Retinal pigment epithelial cell (primary cell): ENCODE data around the gene TMPRSS12.

ENCODE experiments used
- DNase-seq: peaks from one replicate; pipeline ENCODE4 v3.0.0-alpha.2; 2010; ENCODE audit warnings: low read depth
- H3K4me3 ChIP-seq: 2 replicates; pipeline ENCODE4 v1.5.1; 2011; ENCODE audit warnings: mild to moderate bottlenecking, low read length, control low read depth, moderate library complexity
- CTCF ChIP-seq: conservative IDR thresholded peaks from 2 replicates; pipeline ENCODE4 v1.5.1; 2011; ENCODE audit warnings: low read depth, low read length, control low read depth, inconsistent platforms

The TMPRSS12 gene

GRCh38 chr12:50913224-50913623 is 70.5 kb downstream of the TMPRSS12 start:
- no peak overlapping the region for H3K4me3 ChIP-seq
- no peak for DNase-seq
- no peak for TF ChIP-seq CTCF

GRCh38 chr12:50914872-50915484 is 72.3 kb downstream of the TMPRSS12 start:
- DNase-seq = no peak
- no peak for TF ChIP-seq CTCF
- no peak overlapping the region for H3K4me3 ChIP-seq

- no peak overlapping the region for H3K4me3 ChIP-seq
- no peak for TF ChIP-seq CTCF
- no peak for DNase-seq
These were observed 73.6 kb downstream of the TMPRSS12 start for GRCh38 chr12:50916292-50916691.

- DNase-seq = no peak
- no peak overlapping the region for H3K4me3 ChIP-seq
- TF ChIP-seq CTCF = no peak
These were observed 76.0 kb downstream of the TMPRSS12 start for GRCh38 chr12:50918584-50919316.

GRCh38 chr12:50922820-50923219 is 80.1 kb downstream of the TMPRSS12 start:
- TF ChIP-seq CTCF = no peak
- H3K4me3 ChIP-seq = no peak overlapping the region
- DNase-seq = no peak

- H3K4me3 ChIP-seq = no peak overlapping the region
- DNase-seq = no peak
- no peak for TF ChIP-seq CTCF
These were observed 80.8 kb downstream of the TMPRSS12 start for GRCh38 chr12:50923361-50924130.
